B cell (primary cell): ENCODE data around the gene TMEM131.

Experiments used
- CTCF ChIP-seq: fragments of 200-600 bp; IDR thresholded peaks from one replicate; pipeline ENCODE4 v1.8.0; 2022; ENCODE audit warnings: antibody characterized with exemption, mild to moderate bottlenecking
- EZH2 ChIP-seq: IDR thresholded peaks from 2 replicates; pipeline ENCODE4 v1.6.1; 2012; ENCODE audit warnings: borderline replicate concordance, low read depth, mild to moderate bottlenecking, moderate library complexity, low read length; ENCODE audit not compliant: insufficient read depth, poor library complexity, severe bottlenecking

GRCh38 chr2:97785818-97786217, 209.9 kb downstream of the TMEM131 start:
- no peak for TF ChIP-seq CTCF
- TF ChIP-seq EZH2: no peak
